ENCODE data around the gene COL4A6.

COL4A6 gene

DNA sequence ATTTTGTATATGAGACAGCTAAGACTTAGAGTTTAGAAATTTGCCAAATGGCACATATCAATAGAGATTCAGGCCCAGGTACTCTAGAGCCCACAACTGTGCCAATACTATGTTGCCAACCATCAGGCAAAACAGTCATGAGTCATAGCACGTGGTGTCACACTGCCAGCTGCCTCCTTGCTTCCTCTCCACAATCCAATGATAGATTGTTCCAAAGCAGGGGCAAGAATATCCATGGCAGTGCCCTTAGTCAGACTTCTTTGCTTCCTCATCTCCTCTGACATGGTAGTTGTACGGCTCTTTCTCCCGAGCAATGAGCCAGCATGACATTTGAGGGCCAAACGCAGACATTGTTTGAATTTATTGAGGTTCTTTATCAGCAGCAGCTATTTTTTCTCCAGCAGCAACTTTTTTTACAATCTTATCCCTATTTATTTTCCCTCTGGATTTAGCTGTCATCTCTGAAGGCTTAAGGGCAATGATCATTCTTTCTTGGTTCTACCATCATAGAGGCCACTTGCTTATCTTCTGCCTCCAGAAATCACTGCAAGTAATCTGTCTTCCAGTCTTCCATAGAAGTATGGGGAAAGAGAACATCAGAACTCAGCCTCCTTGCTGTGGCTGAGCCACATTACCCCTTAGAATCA lies 169.7 kb downstream of the COL4A6 start:
- DNase-seq: peak; percentile 14

DNA sequence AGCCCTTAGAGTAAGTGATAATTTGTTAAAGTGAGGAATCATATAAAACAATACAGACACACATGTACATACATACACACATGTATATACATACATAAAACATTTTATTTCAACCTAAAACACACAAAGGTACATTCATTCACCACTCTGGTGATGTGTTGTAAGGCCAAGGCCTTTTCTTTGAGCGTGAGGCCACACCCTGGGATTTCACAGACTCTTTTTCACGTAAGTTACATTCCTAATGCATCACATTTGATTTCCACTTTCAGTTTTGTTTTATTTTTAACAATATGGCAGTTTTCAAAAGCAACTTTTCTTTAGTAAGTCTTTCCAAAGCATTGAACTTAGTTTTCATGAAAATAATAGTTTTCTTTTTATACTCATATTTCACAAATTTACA lies 170.7 kb downstream of the COL4A6 start:
- DNase-seq: no peak

DNA sequence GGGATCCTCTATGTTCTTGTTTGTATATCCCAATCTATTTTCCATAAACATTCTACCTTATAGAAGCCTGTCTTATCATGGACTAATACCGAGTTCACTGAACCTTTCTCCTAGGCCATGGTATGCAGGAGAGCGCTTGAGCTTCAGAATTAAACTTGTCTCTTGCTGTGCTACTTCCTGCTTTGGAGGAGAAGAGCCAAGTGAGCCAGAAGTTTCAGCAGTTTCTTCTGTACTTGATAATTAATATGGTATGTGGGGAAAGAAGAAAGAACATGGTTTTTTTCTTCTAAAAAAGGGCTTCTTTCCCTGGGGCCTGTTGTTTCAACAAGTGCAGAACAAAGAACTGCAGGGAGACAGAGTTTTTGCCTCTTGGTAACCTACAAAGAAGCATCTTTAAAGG lies 173.8 kb downstream of the COL4A6 start:
- no peak for DNase-seq

DNA sequence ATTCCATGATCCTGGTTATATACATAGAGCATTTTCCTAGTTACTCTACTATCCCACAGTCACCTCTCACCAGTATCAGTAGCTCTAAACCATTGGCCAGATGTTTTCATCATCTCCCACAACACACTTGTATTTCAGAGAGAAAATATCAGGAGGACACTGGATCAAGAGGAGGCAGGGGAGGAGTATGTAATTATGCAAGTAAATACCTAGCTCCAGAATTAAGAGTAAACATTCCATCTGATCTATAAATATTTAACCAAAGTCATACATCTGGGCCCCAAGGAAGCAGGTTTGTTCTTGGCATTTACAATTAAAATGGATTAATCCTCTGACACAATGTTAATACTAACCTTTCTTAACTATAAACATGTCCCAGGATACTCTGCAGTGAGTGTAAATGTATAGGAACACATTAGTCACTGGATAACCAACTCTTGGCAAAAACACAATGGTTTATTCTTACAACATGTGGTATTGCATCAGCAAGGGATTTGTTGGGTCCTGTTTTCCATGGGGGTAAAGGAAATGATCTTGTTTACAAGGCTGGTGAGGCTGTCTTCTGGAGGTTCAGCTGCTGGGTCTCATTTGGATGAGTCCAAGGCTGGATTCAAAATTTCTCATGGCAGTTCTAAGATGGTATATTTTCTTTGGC lies 176.5 kb downstream of the COL4A6 start:
- DNase-seq: peak; percentile 46

DNA sequence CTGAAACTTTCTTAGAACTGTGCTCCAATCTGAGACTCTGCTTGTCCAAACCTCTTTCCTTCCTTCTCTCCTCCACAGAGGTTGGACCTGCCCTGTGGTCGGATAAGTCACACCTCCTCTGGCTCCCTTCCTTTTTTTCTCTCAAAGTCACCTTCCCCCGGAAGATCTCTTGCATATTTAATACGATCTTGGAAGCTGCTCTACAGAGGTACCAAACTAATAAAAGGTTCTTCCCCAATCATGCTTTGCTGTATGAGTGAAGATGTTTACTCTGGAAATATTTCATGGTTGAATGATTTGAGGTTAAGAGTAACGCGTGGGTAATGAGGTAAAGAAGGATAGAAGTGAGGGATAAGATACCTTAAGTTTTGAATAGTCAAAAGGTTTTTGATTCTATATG lies 180.7 kb downstream of the COL4A6 start:
- DNase-seq: no peak

- no peak for DNase-seq
Observed at GRCh38 chrX:108254636-108255035, 183.6 kb downstream of the COL4A6 start.

GRCh38 chrX:108250654-108251579 lies 187.3 kb downstream of the COL4A6 start:
- DNase-seq: peak; percentile 6

- no peak for DNase-seq
Observed at GRCh38 chrX:108246304-108246954, 191.8 kb downstream of the COL4A6 start.

- no peak for DNase-seq
Observed at GRCh38 chrX:108245462-108245861, 192.8 kb downstream of the COL4A6 start.

DNA sequence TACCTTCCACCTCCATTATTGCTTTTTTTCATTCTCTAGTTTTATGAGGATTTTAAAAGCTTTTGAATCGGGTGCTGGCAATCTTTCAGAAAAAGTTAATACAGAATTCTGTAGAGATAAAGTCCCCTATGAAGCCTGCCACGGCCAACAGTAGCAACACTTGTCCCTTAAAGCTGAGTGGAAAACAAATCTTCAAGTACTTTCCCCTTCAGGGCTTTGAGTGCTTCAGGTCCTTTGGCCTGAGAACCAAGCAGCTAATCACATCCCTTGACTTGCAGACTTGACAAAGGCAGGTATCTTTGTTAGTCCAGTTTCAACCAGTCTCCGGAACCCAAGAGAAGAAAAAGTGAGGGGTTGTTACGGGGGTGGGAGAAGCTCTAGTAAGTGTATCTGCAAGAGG lies 202.2 kb downstream of the COL4A6 start:
- no peak for DNase-seq

DNA sequence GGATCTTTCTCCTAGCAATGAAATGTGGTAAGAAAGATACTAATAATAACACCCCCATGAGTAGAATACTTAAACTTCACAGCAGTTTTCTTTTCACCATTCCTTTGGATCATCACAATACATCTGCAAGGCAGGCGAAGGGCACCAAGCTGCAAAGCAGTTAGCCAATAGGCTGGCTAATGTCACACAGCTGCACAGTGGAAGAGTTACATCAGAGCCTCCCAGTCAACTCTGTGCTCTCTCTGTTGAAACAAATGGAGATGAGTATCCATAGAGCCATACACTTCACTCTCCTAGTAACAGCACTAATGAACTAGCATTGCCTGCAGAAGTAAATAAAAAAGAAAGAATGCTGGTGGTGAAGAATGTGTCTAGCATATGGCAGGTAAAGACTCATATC lies 207.6 kb downstream of the COL4A6 start:
- DNase-seq: no peak

DNA sequence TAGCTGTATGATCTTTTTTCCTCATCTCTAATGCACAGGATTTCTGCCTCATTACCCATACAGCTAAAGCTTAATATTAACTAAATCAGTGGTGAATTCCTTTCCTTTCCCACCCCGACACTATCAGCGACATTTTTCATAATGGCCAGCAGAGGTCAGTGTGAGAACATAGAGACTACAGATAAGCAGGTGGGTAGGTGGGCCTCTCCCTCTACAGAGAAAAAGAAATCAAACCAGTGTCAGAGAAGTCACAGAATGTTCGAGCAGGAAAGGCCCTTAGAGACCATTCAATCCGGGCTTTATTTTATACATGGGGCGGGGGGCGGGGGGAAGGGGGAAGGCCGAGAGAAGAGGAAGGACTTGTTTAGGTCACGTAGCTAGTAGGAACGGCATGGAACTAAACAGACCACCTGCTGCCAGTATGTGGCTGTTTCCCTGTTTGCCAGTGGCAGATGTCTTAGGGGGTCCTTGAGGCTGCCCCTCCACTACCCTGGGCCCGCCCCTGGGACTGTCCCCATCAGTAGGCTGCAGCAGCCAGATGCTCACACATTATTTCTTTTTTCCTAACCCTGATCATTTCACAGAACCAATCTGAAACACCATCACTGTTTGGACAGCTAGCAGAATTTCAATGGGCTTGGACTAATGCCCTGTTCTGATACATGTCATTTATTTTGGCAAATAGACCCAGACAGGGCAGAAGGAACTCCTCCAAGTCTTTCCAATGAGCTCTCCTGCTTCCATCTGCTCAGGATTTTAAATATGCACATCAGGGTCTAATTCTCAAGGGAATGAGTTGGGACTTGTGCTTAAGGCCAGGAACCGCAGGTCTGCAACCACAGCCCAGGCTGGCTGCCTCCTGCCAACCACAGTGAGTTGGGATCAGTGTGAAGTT lies 213.2 kb downstream of the COL4A6 start:
- peak; percentile 95 for DNase-seq

DNA sequence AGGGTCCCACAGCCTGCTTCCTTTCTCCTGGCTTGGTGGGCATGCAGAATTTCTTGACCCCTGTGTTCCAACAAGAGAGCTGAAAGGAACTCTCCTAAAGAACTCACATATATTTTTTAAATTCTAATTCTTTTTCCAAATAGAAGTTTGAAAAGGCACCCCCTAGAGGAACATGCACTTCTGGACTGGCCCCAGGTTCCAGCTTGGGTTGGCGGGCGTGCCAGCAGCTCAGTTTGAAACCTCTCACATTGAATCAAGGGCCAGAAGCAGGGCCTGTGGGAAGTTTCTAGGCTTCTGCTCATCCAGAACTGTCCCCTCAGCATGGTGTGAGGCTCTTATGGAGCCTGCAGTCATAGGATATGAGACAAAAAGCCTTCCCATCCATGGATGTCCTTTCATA lies 214.0 kb downstream of the COL4A6 start:
- DNase-seq: peak; percentile 54

DNA sequence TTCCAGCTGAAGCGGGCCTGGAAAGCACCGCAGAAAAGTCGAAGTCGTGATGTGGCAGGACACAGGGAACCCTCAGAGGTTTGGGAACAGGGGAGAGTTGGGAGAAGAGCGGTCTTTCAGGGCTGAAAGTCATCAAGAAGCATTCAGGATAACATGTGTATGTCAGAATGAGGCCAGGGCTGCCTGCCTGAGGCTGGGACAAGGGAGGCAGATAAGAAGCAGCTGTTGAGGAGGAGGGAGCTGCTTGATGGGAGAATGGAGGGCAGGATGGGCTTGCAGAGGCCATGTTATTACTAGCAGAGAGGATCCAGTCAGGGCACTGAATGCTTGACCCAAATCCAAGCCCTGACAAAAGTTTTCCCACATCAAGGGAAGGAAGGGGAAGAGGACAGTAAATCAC lies 214.6 kb downstream of the COL4A6 start:
- no peak for DNase-seq

DNA sequence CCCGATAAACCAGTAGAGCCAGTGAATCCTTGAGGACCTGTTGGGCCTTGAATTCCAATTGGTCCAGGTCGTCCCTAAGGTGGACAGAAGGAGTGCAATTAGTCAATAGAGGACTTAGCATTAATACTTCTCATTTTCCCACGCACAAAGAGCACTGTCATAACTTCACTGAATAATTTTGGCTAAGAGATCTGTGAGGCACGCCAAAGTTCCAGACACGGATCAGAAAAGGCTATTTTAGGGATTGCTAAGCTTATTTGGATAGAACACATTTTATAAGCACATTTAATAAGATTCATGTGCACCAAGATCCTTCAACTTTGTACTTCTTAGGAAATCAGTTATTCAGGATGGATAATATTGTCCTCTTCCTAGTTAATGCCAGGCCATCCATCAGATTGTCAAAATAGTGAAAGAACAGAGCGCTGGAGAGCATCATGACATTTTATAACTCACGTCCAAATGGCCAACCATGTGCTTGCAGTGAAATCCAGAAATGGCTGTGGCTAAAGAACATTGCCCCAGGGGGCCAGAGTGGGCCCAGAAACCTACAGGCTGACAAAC lies 216.8 kb downstream of the COL4A6 start:
- DNase-seq: no peak

DNA sequence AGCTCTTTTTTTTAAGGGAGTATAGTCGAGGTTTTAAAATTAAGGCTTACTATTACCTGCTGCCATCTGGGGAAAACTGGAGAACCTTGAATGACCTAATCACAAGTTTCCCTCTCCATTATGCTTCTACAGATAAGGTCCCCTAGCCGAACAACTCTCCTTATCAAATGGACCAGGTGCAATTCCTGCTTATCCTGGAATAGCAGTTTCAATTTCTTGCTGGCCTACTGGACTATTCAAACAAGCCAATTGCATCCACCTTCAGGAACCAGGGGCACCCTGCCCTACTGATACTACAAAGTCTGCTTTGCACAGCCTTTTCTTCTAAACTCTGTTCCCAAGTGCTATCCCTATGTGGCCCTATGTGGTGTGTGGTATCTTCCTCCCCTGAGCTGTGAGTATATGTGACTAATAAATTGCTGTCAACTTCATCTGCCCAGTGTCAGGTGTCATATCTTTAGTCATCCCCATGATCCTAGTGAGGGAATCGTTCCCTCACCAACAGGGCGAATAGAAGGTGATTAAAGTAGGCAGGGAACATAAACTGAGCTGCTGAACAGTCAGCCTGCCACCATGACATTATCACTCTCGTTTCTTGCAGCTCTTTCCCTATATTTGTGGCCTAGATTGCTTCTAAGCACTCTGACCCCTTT lies 218.1 kb downstream of the COL4A6 start:
- DNase-seq: no peak

- no peak for DNase-seq
Observed at GRCh38 chrX:108217876-108218275, 220.3 kb downstream of the COL4A6 start.

DNA sequence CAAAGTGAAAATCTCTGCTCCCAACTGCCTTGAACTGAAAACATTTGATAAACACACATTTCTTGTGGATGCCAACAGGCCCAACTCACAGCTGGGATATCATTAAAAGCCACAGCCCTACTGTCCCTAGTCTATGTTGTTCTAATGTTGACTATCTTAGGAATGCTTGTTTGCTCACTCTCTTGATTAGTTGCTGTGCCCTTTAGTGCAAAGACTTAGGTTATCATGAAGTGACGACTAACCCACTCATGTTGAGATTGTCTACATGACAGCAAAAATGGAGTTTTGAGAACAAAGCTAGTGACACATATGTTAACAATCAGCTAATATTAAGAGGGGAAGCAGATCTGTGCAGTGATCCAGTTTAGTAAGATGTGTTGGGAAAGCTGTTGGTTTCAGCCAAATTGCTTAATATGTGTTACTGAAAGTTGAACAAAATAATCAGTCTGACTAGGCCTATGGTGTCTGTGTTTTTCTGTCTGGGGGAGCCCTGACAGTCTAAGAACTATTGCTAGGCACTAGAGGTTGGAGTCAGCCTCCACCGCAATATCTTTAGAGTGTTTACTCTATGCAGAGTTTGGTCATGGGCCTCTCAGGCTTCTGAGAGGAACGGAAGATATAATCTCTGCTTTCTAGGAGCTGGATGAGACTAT lies 221.2 kb downstream of the COL4A6 start:
- no peak for DNase-seq

GRCh38 chrX:108216405-108216804 lies 221.8 kb downstream of the COL4A6 start:
- DNase-seq: no peak

DNA sequence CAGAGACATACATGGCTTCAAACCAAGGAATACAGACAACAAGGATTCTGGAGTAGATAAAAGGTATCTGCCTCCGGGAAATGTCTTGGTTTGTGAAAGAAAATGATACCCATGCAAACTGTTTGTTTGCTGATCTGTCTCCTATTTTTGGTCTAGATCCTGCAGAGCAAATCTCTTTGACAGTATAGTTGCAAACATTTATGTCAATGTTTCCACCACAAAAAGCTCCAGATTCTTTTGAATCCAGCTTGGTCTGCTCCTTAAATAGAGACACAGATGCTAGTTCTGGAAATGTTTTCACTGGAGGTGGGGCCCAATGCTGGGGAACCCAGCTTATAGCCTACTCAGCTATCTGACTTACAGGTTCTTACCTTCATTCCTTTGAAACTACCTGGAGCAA lies 226.9 kb downstream of the COL4A6 start:
- no peak for DNase-seq
